NCI-H524 treated with DMSO at 0.1 percent for 48 hours (cell line): ENCODE measurements around the gene PNPLA4.

Experiments used
- DNase-seq: peaks from one replicate; lab custom pipeline; 2025; lab: John Stamatoyannopoulos, UW

The PNPLA4 gene

DNA sequence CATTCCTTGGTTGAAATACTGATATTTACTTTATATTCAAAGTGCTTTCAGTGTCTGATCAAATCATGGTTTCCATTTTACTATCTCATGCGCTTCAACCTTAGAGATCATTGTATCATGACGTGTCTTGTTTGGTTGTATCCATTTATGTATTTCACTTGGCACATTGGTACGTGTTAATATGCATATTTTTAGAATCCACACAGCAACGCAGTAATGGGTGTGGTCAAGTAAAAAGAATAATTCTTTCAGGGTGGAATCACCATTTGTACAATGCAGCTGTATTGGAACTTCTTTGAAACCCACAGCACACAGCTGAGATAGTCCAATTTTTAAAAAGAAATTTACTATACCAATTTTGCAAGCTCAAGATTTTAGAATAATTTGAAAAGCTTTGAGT lies 55.2 kb downstream of the PNPLA4 start:
- DNase-seq, result no peak

DNA sequence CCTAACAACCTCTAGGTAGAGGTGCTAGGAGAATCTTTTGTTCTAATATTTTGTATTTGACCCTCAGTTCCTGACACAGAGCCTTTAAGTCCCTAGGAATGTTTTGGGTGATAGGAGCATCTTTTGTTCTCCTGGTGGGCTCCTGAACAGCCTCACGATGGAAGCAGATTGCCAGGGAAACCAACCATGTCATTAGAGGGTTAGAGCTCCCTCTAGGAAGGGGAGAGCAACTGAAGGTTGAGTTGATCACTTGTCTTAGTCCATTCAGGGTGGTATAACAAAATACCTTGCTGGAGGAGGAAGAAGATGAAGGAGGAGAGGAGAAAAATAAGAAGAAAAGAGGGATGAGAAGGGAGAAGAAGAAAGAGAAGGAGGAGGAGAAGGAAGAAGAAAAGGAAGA lies 75.0 kb downstream of the PNPLA4 start:
- no peak for DNase-seq
